Stimulated activated CD8-positive, alpha-beta memory T cell treated with anti-CD3 and anti-CD28 coated beads, Interleukin-2, amount 100 ng/mL, for 1 hour (primary cell): ENCODE results near the gene HSP90AB1.

Experiments used
- DNase-seq, 2 donors: peaks; one replicate each; pipeline ENCODE4 v3.0.0-alpha.2; 2020; ENCODE audit warnings: low read depth in 2 of 2

Gene HSP90AB1

GRCh38 chr6:44235269-44235668 is 11.6 kb upstream of the HSP90AB1 start:
- DNase-seq, result no peak

GRCh38 chr6:44235891-44236516 is 10.9 kb upstream of the HSP90AB1 start:
- no peak for DNase-seq

- DNase-seq, result peak; percentile 34 to 53
Observed at GRCh38 chr6:44237021-44237812, 9.7 kb upstream of the HSP90AB1 start.

- peak; percentile 59 to 60 for DNase-seq
Observed at GRCh38 chr6:44237813-44238433, 9.0 kb upstream of the HSP90AB1 start.

- no peak for DNase-seq
Observed at GRCh38 chr6:44238687-44239350, 8.1 kb upstream of the HSP90AB1 start.

GRCh38 chr6:44243345-44243744 is 3.6 kb upstream of the HSP90AB1 start:
- no peak for DNase-seq

- no peak for DNase-seq
Observed at GRCh38 chr6:44245391-44245911, 1.4 kb upstream of the HSP90AB1 start.

GRCh38 chr6:44245912-44246662 is 814 bp upstream of the HSP90AB1 start:
- peak; percentile 59 to 71 for DNase-seq

GRCh38 chr6:44247338-44248302 is 719 bp downstream of the HSP90AB1 start:
- DNase-seq, result peak; percentile 77 to 85

GRCh38 chr6:44248579-44248978 is 1.7 kb downstream of the HSP90AB1 start:
- no peak for DNase-seq

- DNase-seq, result no peak
Observed at GRCh38 chr6:44249082-44249748, 2.3 kb downstream of the HSP90AB1 start.

GRCh38 chr6:44250067-44250717 is 3.3 kb downstream of the HSP90AB1 start:
- no peak for DNase-seq

- no peak for DNase-seq
Observed at GRCh38 chr6:44250718-44251123, 3.8 kb downstream of the HSP90AB1 start.

GRCh38 chr6:44251576-44252524 is 4.9 kb downstream of the HSP90AB1 start:
- no peak for DNase-seq

- no peak for DNase-seq
Observed at GRCh38 chr6:44253307-44254101, 6.6 kb downstream of the HSP90AB1 start.

- DNase-seq, result no peak
Observed at GRCh38 chr6:44254191-44255104, 7.5 kb downstream of the HSP90AB1 start.
